ACC112 (cell line): ENCODE data around the gene FNDC3A.

Experiments used
- H2AFZ ChIP-seq: fragments of 200-600 bp; sonication (generic); one replicate; pipeline ENCODE4 v1.6.0; 2017; ENCODE audit warnings: antibody characterized with exemption, low read length; ENCODE audit not compliant: unreplicated experiment
- H3K27ac ChIP-seq: fragments of 200-600 bp; sonication (generic); 2 replicates; pipeline ENCODE4 v1.5.1; 2014; ENCODE audit warnings: low read depth, mild to moderate bottlenecking, antibody characterized with exemption, low read length, moderate library complexity
- H3K27me3 ChIP-seq: fragments of 200-600 bp; sonication (generic); 2 replicates; pipeline ENCODE4 v1.6.1; 2014; ENCODE audit warnings: mild to moderate bottlenecking, antibody characterized with exemption, low read length, moderate library complexity, mixed read lengths; ENCODE audit not compliant: insufficient read depth
- H3K36me3 ChIP-seq: fragments of 200-600 bp; sonication (generic); 2 replicates; pipeline ENCODE4 v1.6.1; 2016; ENCODE audit warnings: mild to moderate bottlenecking, antibody characterized with exemption, low read length, moderate library complexity, mixed read lengths; ENCODE audit not compliant: insufficient read depth
- H3K4me1 ChIP-seq: fragments of 200-600 bp; sonication (generic); one replicate; pipeline ENCODE4 v1.6.1; 2016; ENCODE audit warnings: low read length, mixed read lengths; ENCODE audit not compliant: insufficient read depth, unreplicated experiment, control insufficient read depth
- H3K4me3 ChIP-seq: fragments of 200-600 bp; sonication (generic); 2 replicates; pipeline ENCODE4 v1.5.1; 2014; ENCODE audit warnings: mild to moderate bottlenecking, low read depth, low read length
- H3K79me2 ChIP-seq: fragments of 200-600 bp; sonication (generic); one replicate; pipeline ENCODE4 v1.6.0; 2016; ENCODE audit warnings: low read length; ENCODE audit not compliant: control insufficient read depth, unreplicated experiment, insufficient read depth

FNDC3A gene

GRCh38 chr13:48950501-48950875, 25.2 kb upstream of the FNDC3A start:
- Histone ChIP-seq H3K4me3 (no peak overlapping the region), H3K27ac (no peak overlapping the region), H3K36me3 (no peaks in the 10 kb centered on the region), H2AFZ (no peak overlapping the region), H3K4me1 (peaks cover 15% of the 10 kb centered on the region), H3K27me3 (no peaks in the 10 kb centered on the region), H3K79me2 (no peaks in the 10 kb centered on the region)

DNA sequence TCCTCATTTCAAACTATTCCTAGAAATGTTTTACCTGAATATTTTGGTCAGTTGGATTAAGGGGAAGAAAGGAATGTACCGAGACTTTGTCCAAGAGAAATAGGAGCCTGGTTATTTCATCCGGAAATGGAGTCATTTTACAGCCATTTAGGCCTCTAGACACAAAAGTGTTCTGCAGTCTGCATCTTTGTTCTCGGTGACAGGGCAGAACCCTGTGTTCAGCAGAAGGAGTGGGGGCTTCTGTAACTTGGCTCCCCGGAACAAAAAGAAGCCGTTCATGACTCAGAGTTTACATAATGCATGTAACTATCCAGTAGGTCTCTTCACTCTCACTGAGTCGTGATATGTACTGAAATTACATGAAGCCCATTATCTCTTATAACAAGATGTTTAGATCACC, 21.6 kb upstream of the FNDC3A start:
- Histone ChIP-seq H3K79me2 (no peaks in the 10 kb centered on the region), H3K36me3 (no peaks in the 10 kb centered on the region), H3K27me3 (no peaks in the 10 kb centered on the region), H3K4me1 (peaks cover 15% of the 10 kb centered on the region), H3K4me3 (no peak overlapping the region), H3K27ac (no peak overlapping the region), H2AFZ (peak overlapping the region; percentile 3)

DNA sequence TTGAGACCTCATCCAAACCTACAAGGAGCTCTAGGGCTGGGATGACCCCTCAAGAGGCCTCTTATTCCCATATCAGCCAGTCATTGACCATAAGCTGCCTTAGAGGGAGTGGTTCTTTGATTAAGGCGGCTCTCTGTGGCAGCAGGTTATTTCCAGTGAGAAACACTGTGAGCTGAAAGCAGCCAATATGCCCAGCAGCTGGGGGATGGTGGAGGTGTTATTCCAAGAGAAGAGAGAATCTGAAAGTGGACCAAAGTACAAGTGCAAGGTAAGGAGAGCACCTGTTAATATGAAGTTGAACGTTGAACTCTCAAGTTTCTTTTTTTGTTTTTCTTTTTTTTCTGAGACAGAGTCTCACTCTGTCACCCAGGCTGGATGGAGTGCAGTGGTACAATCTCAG, 20.2 kb upstream of the FNDC3A start:
- Histone ChIP-seq H3K36me3 (no peaks in the 10 kb centered on the region), H3K4me1 (peaks cover 15% of the 10 kb centered on the region), H3K27me3 (no peaks in the 10 kb centered on the region)

DNA sequence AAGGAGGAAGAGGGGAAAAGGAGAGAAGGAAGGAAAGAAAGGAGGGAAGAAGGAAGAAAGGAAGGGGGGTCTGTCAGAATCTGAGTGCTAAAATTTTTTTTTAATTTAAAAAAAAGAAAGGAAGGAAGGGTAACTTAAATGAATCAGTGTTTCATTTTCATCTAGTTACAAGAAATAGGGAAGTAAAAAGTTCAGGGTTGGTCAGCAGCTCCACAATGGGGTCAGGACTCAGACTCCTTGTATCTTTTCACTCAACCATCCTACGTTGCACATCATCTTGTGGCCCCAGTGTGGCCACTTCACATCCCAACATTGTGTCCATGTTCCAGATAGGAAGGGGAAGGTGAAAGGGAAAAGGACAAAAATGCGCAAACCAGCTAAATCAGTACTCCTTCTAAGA, 14.3 kb upstream of the FNDC3A start:
- Histone ChIP-seq H3K4me1 (no peaks in the 10 kb centered on the region), H2AFZ (no peak overlapping the region), H3K79me2 (no peaks in the 10 kb centered on the region), H3K27me3 (no peaks in the 10 kb centered on the region), H3K36me3 (no peaks in the 10 kb centered on the region), H3K27ac (no peak overlapping the region), H3K4me3 (no peak overlapping the region)

More for the DNA sequence above, 20.2 kb upstream of the FNDC3A start:
- H3K79me2 ChIP-seq, result no peaks in the 10 kb centered on the region
- H2AFZ ChIP-seq, result no peak overlapping the region
- H3K4me3 ChIP-seq, result no peak overlapping the region
- no peak overlapping the region for H3K27ac ChIP-seq

DNA sequence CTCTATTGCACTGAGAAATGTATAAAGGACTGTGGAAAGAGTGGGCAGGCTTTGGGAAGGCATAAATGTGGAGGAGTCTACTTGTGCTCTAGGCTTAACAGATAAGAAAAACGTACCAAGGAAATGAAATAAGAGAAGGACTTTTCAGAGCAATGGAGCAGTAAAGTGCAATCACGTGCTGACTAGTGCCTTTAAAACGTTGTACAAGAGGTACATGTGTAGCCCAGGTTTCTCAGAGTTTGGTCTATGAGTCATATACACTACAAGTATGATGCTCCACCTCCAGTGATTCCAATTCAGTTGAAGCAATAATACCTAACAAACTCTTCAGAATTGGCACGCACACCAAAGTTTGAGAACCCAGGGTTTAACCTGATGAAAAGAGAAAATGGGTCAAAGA, 13.4 kb upstream of the FNDC3A start:
- Histone ChIP-seq H2AFZ (no peak overlapping the region), H3K79me2 (no peaks in the 10 kb centered on the region), H3K4me1 (no peaks in the 10 kb centered on the region), H3K27ac (no peak overlapping the region), H3K36me3 (no peaks in the 10 kb centered on the region), H3K27me3 (no peaks in the 10 kb centered on the region), H3K4me3 (no peak overlapping the region)

DNA sequence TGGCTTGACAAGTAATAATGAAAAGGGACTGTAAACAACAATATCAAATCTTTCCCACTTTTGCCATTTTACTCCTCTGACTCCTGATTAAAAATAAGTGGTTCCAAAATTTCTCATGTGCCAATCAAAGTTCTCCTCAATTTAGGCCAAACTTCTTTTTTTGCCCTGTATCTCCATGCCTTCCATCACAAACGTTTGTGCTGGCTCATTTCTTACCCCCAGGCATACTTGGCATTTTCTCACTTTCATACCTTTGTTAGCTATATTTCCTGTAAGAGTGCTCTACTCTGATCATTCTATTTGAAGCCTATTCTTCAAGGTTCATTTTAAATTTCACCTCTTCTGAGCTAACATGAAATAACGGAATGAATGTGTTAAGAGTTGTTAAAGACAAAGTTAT, 10.0 kb upstream of the FNDC3A start:
- Histone ChIP-seq H3K4me3 (no peak overlapping the region), H3K4me1 (no peaks in the 10 kb centered on the region), H2AFZ (no peak overlapping the region), H3K27ac (no peak overlapping the region), H3K36me3 (no peaks in the 10 kb centered on the region), H3K79me2 (no peaks in the 10 kb centered on the region), H3K27me3 (no peaks in the 10 kb centered on the region)

DNA sequence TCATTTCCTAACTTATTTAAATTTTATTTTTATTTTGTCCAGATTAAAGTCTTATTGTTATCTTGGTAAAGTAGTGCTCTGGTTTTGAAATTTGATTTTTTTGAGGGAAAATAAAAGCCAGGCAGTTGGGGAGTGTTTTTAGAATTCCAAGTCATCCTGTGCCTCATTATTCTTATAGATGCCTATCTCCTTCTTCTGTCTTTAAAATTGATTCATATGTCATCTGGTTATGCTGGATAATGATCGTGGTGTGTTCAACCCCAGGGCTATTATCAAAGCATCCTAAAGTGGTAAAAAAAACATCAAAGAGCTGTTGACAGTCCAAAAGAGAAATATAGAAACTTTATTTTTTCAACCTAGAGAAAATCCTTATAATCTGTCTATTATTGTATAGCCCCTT, 6.0 kb upstream of the FNDC3A start:
- no peak overlapping the region for H2AFZ ChIP-seq
- no peaks in the 10 kb centered on the region for H3K79me2 ChIP-seq
- H3K4me1 ChIP-seq, result no peaks in the 10 kb centered on the region
- H3K4me3 ChIP-seq, result no peak overlapping the region
- H3K27me3 ChIP-seq, result no peaks in the 10 kb centered on the region
- 0 out of 2 replicates have a peak, but pooled peaks cover 8% of the 10 kb centered on the region for H3K36me3 ChIP-seq
- no peak overlapping the region for H3K27ac ChIP-seq

DNA sequence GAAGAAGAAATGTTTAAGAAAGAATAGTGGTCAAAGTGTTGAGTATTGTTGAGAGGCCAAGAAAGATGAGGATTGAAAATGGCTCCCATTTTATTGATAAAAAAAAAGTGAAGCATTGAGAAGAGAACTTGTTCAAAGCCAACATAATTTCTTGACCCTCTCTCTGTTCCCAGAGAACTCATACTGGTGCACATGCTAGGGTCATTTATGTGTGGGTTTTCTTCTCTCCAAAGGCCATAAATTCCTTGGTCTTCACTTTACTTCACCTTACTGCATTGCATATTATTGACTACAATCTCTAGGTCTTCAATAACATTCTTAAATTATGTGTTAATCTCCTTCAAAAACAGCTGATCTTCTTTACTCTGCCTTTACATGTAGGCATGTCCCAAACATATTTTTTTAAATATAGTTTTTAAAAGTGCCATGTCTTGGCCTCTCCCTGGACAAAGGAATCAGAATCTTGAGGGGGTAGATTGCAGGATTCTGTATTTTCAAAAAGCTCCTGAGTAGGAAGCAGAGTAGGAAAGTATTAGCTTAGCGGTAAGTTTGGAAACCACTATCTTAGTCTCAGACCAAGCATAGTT, 1.8 kb upstream of the FNDC3A start:
- H3K4me3 ChIP-seq, result peak overlapping the region; percentile 95
- H3K4me1 ChIP-seq, result peaks cover 6% of the 10 kb centered on the region
- 0 out of 2 replicates have a peak, but pooled peaks cover 8% of the 10 kb centered on the region for H3K36me3 ChIP-seq
- peaks cover 25% of the 10 kb centered on the region for H3K79me2 ChIP-seq
- H3K27me3 ChIP-seq, result no peaks in the 10 kb centered on the region
- H3K27ac ChIP-seq, result no peak overlapping the region
- no peak overlapping the region for H2AFZ ChIP-seq

- Histone ChIP-seq H3K36me3 (0 out of 2 replicates have a peak, but pooled peaks cover 8% of the 10 kb centered on the region), H3K4me3 (peak overlapping the region; percentile 95), H3K27ac (peak overlapping the region; percentile 95), H3K79me2 (peaks cover 38% of the 10 kb centered on the region), H3K4me1 (peaks cover 19% of the 10 kb centered on the region), H2AFZ (peak overlapping the region; percentile 90), H3K27me3 (no peaks in the 10 kb centered on the region)
Measured at GRCh38 chr13:48975101-48975855, 434 bp upstream of the FNDC3A start.

DNA sequence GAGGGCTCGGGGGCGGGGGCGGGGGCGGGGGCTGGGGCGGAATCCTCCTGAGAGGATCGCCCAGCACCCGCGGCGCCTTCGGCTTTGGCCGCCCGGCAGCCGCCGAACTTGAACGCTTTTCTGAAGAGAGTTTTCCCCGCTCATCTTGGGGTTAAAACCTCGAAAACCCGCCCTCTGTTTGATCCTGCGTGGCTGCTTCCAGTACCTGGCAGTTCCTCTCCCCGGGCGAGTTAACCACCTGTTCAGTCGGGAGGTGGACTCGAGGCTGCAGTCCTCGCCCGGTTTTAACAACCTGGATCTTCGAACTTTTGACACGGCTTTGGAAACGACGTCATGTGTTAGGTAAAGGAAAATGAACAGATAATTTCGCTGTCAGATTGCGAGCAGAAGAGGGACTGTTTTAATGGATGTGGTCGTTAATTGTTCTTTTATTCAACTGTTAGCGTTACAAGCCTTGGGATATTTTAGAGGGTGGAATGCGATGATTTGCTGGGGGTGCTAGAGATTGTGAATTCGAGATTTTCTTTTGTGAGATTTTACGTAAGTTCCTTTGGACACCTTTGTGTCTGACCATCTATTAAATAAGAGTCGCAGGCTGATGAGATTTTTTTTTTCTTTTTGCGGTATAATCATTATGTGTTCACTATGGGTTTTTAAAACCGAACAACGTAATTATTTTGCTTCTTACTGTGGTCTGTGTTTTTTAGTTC, 1.0 kb downstream of the FNDC3A start:
- H3K27ac ChIP-seq, result peak overlapping the region; percentile 95
- peak overlapping the region; percentile 95 for H3K4me3 ChIP-seq
- peaks cover 53% of the 10 kb centered on the region for H3K79me2 ChIP-seq
- H2AFZ ChIP-seq, result peak overlapping the region; percentile 9
- no peaks in the 10 kb centered on the region for H3K27me3 ChIP-seq
- peaks cover 27% of the 10 kb centered on the region for H3K4me1 ChIP-seq
- 0 out of 2 replicates have a peak, but pooled peaks cover 8% of the 10 kb centered on the region for H3K36me3 ChIP-seq
